WTC11 (cell line): ENCODE data around the gene CCM2L.

Experiments used
- ATF3 ChIP-seq: sonication (generic); formaldehyde crosslinking; conservative IDR thresholded peaks from 2 replicates; pipeline ENCODE4 v1.8.1; 2022; ENCODE audit warnings: mild to moderate bottlenecking, missing genetic modification reagents
- CTCF ChIP-seq: fragments of 200-600 bp; IDR thresholded peaks from 2 replicates; pipeline ENCODE4 v1.8.0; 2022; ENCODE audit warnings: antibody characterized with exemption
- HMGXB4 ChIP-seq: sonication (generic); formaldehyde crosslinking; IDR thresholded peaks from 2 replicates; pipeline ENCODE4 v1.8.1; 2023; ENCODE audit warnings: mild to moderate bottlenecking, moderate library complexity, missing genetic modification reagents
- SP1 ChIP-seq: sonication (generic); formaldehyde crosslinking; conservative IDR thresholded peaks from 2 replicates; pipeline ENCODE4 v1.8.1; 2022; ENCODE audit warnings: missing genetic modification reagents
- TCF7 ChIP-seq: sonication (generic); formaldehyde crosslinking; IDR thresholded peaks from 2 replicates; pipeline ENCODE4 v1.8.0; 2022; ENCODE audit warnings: mild to moderate bottlenecking, low read depth, missing genetic modification reagents, moderate library complexity
- USF2 ChIP-seq: sonication (generic); formaldehyde crosslinking; IDR thresholded peaks from 2 replicates; pipeline ENCODE4 v1.8.1; 2023; ENCODE audit warnings: mild to moderate bottlenecking, missing genetic modification reagents, moderate library complexity
- ZNF121 ChIP-seq: sonication (generic); formaldehyde crosslinking; IDR thresholded peaks from 2 replicates; pipeline ENCODE4 v1.8.0; 2023; ENCODE audit warnings: missing genetic modification reagents

GRCh38 chr20:31979713-31980426 lies 30.4 kb upstream of the CCM2L start:
- TF ChIP-seq CTCF (no peak), TCF7 (CRISPR knock-in tag) (no peak), SP1 (CRISPR knock-in tag) (no peak), USF2 (CRISPR knock-in tag) (no peak), HMGXB4 (CRISPR knock-in tag) (no peak), ZNF121 (CRISPR knock-in tag) (no peak), ATF3 (no peak)
